RWPE2 (cell line): ENCODE data around the gene ZCCHC14.

Source experiments
- ATAC-seq: fragments of 200-7000 bp; cut with Tn5 transposase; 3 replicates; pipeline ENCODE4 v1.9.1; 2021; ENCODE audit warnings: low read depth
- DNase-seq: peaks from one replicate; pipeline ENCODE4 v3.0.0-alpha.2; 2020; ENCODE audit warnings: low spot score
- H3K27ac ChIP-seq: fragments of 450-650 bp; 2 replicates; pipeline ENCODE4 v1.5.1; 2017; ENCODE audit warnings: mild to moderate bottlenecking; ENCODE audit not compliant: poor library complexity, severe bottlenecking
- H3K27me3 ChIP-seq: fragments of 250-450 bp; sonication (Bioruptor Pico); 2 replicates; pipeline ENCODE4 v1.5.1; 2021; ENCODE audit warnings: mild to moderate bottlenecking, moderate library complexity; ENCODE audit not compliant: insufficient read depth, poor library complexity, severe bottlenecking
- H3K36me3 ChIP-seq: fragments of 250-450 bp; sonication (Bioruptor Pico); 2 replicates; pipeline ENCODE4 v1.5.1; 2020; ENCODE audit warnings: low read depth, mild to moderate bottlenecking, moderate library complexity
- H3K4me1 ChIP-seq: fragments of 250-450 bp; sonication (Bioruptor Pico); 2 replicates; pipeline ENCODE4 v1.5.1; 2021; ENCODE audit warnings: mild to moderate bottlenecking, moderate library complexity; ENCODE audit not compliant: insufficient read depth, poor library complexity, severe bottlenecking
- H3K4me3 ChIP-seq: fragments of 250-450 bp; sonication (Bioruptor Pico); 2 replicates; pipeline ENCODE4 v1.5.1; 2021; ENCODE audit warnings: mild to moderate bottlenecking, moderate library complexity; ENCODE audit not compliant: severe bottlenecking
- H3K9me3 ChIP-seq: fragments of 250-450 bp; sonication (Bioruptor Pico); 2 replicates; pipeline ENCODE4 v1.5.1; 2021; ENCODE audit warnings: mild to moderate bottlenecking, moderate library complexity; ENCODE audit not compliant: severe bottlenecking
- TF ChIP-seq, protein P1 (sequence below): fragments of 450-650 bp; IDR thresholded peaks from one replicate; pipeline ENCODE4 v1.5.1; 2017; ENCODE audit warnings: mild to moderate bottlenecking, moderate library complexity; ENCODE audit not compliant: poor library complexity, severe bottlenecking

ZCCHC14 gene

DNA sequence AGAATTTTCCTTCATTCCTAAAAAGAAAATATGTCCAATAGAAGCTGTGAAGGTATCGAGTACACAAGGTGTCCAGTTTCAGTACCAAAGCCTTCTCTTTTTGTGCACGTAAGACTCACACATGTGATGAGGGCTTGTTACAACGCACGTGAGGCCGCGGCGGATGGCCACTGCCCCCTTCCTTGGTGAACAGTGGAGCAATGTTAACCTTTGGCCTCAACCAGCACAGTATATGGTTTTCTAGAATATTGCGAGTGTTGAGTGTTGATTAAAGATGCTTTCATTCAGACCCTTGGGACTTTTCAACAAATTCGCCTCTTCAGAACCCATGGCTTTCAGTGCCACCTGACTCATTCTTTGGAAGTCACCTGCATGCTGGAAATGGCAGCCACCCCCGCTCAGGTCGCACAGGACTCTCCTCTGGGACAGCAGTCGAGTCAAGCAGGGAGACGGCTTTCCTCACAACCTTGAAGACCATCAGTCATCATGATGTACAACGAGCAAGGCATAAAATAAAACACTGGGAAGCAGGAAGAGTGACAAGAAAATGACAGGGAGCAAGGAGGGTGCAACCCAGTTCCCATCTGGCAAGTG lies 86.2 kb downstream of the ZCCHC14 start:
- H3K27ac ChIP-seq: no peak overlapping the region
- DNase-seq (no peak), ATAC-seq (no peak)
- TF ChIP-seq, protein P1, sequence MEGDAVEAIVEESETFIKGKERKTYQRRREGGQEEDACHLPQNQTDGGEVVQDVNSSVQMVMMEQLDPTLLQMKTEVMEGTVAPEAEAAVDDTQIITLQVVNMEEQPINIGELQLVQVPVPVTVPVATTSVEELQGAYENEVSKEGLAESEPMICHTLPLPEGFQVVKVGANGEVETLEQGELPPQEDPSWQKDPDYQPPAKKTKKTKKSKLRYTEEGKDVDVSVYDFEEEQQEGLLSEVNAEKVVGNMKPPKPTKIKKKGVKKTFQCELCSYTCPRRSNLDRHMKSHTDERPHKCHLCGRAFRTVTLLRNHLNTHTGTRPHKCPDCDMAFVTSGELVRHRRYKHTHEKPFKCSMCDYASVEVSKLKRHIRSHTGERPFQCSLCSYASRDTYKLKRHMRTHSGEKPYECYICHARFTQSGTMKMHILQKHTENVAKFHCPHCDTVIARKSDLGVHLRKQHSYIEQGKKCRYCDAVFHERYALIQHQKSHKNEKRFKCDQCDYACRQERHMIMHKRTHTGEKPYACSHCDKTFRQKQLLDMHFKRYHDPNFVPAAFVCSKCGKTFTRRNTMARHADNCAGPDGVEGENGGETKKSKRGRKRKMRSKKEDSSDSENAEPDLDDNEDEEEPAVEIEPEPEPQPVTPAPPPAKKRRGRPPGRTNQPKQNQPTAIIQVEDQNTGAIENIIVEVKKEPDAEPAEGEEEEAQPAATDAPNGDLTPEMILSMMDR: no peak
- H3K4me3 ChIP-seq: no peak overlapping the region
- H3K27me3 ChIP-seq: no peaks in the 10 kb centered on the region
- no peaks in the 10 kb centered on the region for H3K9me3 ChIP-seq
- H3K4me1 ChIP-seq: peaks cover 16% of the 10 kb centered on the region
- peaks cover 64% of the 10 kb centered on the region for H3K36me3 ChIP-seq

DNA sequence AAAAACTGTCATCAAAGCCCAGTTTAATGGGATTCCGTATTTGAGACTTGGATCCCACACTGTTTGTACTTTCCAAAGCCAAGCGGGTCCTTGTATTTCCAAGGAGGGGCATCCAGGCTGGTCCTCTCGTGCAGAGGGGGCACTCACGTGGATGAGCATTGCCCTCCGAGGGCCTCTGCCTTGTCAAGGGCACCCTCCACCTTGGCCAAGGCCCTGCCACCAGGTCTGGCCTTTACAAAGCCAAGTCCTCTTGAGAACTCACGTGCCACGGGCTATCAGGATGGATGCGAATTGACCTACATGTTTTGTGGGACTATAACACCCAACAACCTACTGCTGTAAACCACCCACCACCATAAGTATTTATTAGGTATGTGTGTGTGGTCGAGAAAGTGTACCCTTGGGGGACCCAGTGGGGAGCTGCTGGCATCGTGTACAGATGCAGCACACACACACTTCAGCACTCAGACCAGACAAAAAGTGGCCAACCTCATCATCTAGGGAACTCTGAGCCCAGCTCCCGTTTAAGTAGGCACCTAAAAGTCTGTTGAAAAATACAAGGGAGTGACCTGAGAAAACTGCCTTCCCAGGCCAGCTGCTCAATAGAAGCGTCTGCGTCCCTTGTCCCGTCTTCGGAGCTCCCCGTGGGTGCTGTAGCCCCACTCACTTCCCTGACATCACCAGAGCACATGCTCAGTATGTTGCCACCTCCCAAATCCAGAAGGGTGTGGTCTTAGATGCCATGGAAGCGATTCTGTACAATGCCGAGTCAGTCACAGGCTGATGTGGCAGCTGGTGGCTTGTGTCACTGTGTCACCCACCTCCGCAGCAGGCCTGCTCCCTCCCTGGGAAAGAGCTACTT lies 87.8 kb downstream of the ZCCHC14 start:
- Histone ChIP-seq H3K9me3 (no peaks in the 10 kb centered on the region), H3K27ac (no peak overlapping the region), H3K27me3 (no peaks in the 10 kb centered on the region), H3K36me3 (peaks cover 68% of the 10 kb centered on the region), H3K4me1 (peaks cover 16% of the 10 kb centered on the region), H3K4me3 (no peak overlapping the region)
- ATAC-seq (no peak), DNase-seq (no peak)
- TF ChIP-seq, protein P1: no peak

DNA sequence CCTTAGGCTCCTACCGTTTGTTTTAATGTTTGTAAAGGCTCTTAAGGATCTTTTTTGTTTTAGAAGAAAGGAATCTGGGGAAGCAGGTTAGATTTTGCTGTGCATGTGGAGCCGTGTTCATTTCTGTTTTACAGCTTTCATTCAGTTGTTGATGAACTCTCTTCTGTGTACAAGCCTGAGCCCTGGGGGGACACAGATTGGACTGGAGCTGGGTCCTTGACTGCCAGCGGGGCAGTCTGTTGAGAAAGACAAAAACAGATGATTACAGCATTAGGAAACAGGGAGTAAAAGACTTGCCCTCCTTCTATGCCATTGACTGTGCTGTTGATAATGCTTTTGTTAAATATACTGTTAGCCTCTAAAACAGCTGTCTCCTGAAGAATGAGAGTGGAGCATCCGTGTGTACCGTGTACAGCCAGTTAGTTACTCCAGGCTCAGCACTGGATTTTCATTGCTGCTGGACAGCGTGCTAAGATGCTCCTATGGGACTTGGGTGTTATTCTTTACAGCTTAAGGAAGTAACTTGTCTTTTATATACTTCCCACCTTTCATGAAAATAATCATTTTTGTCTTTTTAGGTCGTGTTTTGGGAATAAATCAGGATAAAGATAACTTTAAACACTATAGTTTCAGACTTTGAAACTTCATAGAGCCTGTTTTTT lies 97.5 kb downstream of the ZCCHC14 start:
- no peak for DNase-seq

DNA sequence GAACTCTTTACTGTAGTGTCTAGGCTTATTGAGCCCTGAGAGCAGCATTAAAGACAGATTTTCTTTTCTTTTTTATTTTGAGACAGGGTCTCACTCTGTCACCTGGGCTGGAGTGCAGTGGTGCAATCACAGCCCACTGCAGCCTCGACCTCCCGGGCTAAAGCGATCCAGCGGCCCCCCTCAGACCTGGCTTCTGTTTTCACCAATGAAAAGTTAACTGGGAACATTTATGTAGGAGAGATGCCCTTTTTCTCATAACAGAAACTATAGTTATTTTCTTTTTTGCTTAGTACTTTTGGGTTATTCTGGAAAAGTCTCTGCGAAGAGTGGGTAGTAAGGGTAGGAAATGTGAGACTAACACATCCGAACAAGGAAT lies 99.2 kb downstream of the ZCCHC14 start:
- Histone ChIP-seq H3K27ac (peak overlapping the region; percentile 73), H3K36me3 (peaks cover 26% of the 10 kb centered on the region), H3K4me3 (peak overlapping the region; percentile 96), H3K9me3 (no peaks in the 10 kb centered on the region), H3K4me1 (peaks cover 19% of the 10 kb centered on the region), H3K27me3 (no peaks in the 10 kb centered on the region)
- no peak for ATAC-seq
- no peak for DNase-seq
- TF ChIP-seq, protein P1: no peak

More for the DNA sequence above, 97.5 kb downstream of the ZCCHC14 start:
- Histone ChIP-seq H3K4me3 (no peak overlapping the region), H3K27me3 (no peaks in the 10 kb centered on the region), H3K36me3 (peaks cover 43% of the 10 kb centered on the region), H3K4me1 (peaks cover 11% of the 10 kb centered on the region), H3K27ac (no peak overlapping the region), H3K9me3 (no peaks in the 10 kb centered on the region)
- TF ChIP-seq, protein P1: no peak
- ATAC-seq: no peak
